ENCODE measurements around the gene TCF12.

TCF12 gene

DNA sequence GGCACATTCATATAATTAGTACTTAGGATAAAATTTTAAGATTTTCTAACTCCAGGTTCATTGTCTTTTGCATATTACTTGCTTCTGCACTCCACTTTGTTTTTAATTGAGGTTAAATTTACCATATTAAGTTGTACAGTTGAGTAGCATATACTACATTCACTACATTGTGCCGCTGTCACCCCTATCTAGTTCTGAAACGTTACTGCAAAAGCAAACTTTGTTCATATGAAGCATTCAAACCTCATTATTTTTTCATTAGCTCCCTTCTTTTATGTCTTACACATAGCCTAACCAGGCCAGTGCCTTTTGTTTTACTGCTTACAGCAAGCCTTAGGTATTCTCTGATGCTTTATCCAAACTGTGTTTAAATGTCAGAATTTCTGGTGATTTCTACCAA, 274.7 kb downstream of the TCF12 start:
- Mint-ChIP-seq H3K36me3 (peaks cover 45% of the 10 kb centered on the region), H3K27me3 (no peaks in the 10 kb centered on the region), H3K9me3 (no peaks in the 10 kb centered on the region), H3K4me1 (peaks cover 9% of the 10 kb centered on the region), H3K4me3 (no peak overlapping the region), H3K27ac (no peak overlapping the region)
- ATAC-seq, result no peak

DNA sequence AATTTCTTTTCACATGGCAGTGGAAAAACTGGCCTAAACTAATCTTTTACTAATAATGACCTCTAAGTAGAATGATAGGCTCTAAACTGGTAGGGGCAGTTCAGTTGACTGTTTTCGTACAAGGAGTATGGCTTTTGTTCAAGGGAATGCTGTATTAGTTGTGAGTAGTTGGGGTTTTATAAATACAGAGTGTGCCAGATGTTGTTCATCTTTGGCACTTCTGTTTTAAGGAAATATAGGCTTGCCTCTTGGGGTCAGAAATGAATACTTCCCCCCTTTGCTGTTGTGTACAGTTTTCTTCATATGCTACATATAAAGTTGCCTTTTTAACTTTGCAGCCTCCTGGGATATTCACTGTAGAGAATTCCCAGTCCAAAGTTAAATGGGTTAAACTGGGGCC, 276.9 kb downstream of the TCF12 start:
- ATAC-seq, result no peak
- no peaks in the 10 kb centered on the region for H3K9me3 Mint-ChIP-seq
- peaks cover 45% of the 10 kb centered on the region for H3K36me3 Mint-ChIP-seq
- no peak overlapping the region for H3K27ac Mint-ChIP-seq
- peaks cover 3% of the 10 kb centered on the region for H3K4me1 Mint-ChIP-seq
- H3K27me3 Mint-ChIP-seq, result no peaks in the 10 kb centered on the region
- H3K4me3 Mint-ChIP-seq, result no peak overlapping the region

DNA sequence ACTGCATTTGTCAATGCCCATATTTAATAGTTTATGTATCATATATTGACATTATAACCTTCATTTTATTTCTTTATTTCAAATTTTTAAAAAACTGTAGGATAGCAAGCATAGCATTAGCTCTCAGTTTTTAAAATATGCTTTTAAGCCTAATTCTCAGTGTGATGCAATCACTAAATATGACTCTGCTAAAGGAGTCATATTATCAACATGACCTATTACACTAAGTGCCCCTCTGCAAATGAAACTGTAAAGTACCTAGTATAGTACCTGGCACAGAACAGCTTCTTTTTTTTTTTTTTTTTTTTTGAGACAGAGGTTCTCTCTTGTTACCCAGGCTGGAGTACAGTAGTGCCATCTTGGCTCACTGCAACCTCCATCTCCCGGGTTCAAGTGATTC, 278.4 kb downstream of the TCF12 start:
- H3K4me3 Mint-ChIP-seq, result no peak overlapping the region
- ATAC-seq, result no peak
- no peaks in the 10 kb centered on the region for H3K4me1 Mint-ChIP-seq
- no peaks in the 10 kb centered on the region for H3K9me3 Mint-ChIP-seq
- H3K27me3 Mint-ChIP-seq, result no peaks in the 10 kb centered on the region
- no peak overlapping the region for H3K27ac Mint-ChIP-seq
- H3K36me3 Mint-ChIP-seq, result peaks cover 30% of the 10 kb centered on the region

DNA sequence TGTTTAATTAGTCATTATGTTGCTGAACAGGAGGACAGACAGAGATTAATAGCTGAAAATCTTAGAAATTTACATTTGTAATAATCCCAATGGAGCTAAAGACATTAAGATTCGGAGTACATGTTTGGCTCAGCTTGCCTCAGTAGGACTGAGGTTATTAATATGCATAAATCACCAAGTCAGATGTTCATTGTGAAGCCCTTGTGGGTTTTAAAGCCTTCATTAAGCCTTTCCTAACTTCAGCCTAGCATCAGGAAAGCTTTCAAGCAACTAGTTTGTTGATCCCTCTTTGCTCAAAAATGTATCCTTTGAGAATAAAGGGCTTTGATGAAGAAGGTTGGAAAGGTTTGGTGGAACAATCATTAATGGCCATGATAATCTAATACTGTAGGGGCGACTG, 279.7 kb downstream of the TCF12 start:
- H3K27ac Mint-ChIP-seq, result no peak overlapping the region
- no peaks in the 10 kb centered on the region for H3K9me3 Mint-ChIP-seq
- no peak for ATAC-seq
- peaks cover 20% of the 10 kb centered on the region for H3K36me3 Mint-ChIP-seq
- no peak overlapping the region for H3K4me3 Mint-ChIP-seq
- H3K27me3 Mint-ChIP-seq, result no peaks in the 10 kb centered on the region
- no peaks in the 10 kb centered on the region for H3K4me1 Mint-ChIP-seq

DNA sequence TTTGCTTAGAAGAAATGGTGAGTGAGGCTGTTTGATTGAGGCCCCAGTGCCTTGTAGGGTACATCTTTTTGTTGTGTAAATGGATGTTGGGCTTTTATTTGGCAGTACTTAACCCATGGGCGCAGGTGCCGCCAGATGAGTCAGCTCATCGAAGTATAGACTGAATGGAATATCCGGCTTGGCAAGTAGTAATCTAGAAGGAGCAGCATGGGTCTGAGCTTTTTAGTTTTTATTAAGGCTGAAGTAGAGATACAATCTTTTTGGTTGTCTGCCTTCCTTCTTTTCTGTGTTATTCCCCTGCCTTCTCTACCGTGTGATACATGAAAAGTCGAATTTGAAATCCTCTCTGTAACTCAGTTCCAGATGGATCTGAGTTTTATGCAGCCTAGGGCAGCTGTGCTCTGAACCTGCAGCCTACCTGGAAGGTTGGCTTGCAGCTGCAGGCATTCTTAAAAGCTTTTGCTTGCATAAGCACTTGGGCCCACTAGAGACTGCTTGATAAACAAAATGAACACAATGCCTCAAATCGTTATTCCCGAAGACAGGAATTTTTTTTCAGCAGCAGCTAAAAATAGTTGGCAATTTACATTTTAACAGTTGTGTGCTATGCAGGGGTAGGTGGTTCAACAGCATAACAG, 280.3 kb downstream of the TCF12 start:
- peaks cover 16% of the 10 kb centered on the region for H3K36me3 Mint-ChIP-seq
- H3K27me3 Mint-ChIP-seq, result no peaks in the 10 kb centered on the region
- no peaks in the 10 kb centered on the region for H3K9me3 Mint-ChIP-seq
- H3K4me1 Mint-ChIP-seq, result no peaks in the 10 kb centered on the region
- no peak for ATAC-seq
- no peak overlapping the region for H3K4me3 Mint-ChIP-seq
- H3K27ac Mint-ChIP-seq, result no peak overlapping the region

DNA sequence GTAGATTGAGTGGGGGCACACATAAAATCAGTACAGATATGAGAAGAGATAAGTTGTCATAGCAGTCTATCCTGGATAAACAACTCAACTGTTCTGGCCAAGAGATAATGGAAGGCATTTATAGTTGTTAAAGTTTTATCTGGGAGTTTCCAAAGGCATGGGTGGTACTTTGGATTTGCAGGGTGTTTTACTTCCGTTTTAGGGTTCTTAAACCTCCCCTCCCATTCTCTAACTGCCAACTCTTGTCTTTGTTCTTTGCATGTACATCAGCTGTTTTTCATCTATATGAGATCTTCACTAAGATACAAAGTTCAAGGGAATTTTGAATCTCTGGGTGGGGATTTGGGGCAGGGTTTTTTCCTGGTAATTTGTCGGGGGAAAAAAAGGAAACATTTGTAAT, 283.1 kb downstream of the TCF12 start:
- Mint-ChIP-seq H3K4me1 (no peaks in the 10 kb centered on the region), H3K27me3 (no peaks in the 10 kb centered on the region), H3K36me3 (peaks cover 7% of the 10 kb centered on the region), H3K4me3 (no peak overlapping the region), H3K27ac (no peak overlapping the region), H3K9me3 (no peaks in the 10 kb centered on the region)
- ATAC-seq, result no peak

DNA sequence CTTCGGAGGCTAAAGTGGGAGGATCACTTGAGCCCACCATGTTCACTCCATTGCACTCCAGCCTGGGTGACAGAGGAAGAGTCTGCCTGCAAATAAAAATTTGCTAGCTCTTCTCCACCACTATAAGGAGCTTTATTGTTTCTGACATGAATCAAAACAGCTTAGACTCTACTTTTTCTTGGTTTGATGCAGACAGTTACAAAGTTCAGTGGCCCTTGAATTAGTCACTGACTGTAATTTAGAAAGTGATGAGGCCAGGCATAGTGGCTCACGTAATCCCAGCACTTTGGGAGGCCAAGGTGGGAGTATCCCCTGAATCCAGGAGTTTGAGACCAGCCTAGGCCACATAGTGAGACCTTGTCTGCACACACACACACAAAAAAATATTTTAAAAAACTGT, 285.5 kb downstream of the TCF12 start:
- no peaks in the 10 kb centered on the region for H3K4me1 Mint-ChIP-seq
- no peak for ATAC-seq
- no peaks in the 10 kb centered on the region for H3K9me3 Mint-ChIP-seq
- no peak overlapping the region for H3K27ac Mint-ChIP-seq
- no peak overlapping the region for H3K4me3 Mint-ChIP-seq
- H3K36me3 Mint-ChIP-seq, result no peaks in the 10 kb centered on the region
- H3K27me3 Mint-ChIP-seq, result no peaks in the 10 kb centered on the region

DNA sequence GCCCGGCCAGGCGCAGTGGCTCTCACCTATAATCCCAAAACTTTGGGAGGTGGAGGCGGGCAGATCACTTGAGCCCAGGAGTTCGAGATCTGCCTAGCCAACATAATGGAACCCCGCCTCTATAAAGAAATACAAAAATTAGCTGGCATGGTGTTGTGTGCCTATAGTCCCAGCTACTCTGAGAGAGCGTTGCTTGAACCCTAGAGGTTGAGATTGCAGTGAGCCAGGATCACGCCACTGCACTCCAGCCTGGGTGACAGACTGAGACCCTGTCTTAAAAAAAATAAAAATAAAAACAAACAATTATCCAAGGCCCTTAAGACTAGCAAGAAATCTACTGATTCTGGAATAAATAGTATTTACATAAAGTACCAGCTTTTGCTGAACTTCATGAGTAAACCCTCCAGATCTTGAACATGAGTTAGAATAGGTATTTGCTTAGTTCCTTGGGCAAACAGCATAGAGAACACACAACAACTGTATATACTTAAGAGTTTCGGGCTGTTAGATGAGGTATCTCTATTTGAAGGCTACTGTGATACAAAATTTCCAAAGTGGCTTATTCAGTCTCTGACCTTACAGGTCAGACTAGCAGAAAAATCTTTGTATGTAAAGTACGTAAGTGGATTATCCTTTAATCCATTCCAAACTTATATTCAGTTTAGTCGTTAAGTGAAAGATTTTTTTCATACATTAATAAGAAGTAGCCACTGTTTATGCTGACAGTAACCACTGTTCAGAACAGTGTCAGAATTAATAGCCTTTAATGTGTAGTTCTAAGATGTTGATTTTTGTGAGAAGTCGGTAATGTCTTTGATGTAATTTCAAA, 286.8 kb downstream of the TCF12 start:
- Mint-ChIP-seq H3K27me3 (no peaks in the 10 kb centered on the region), H3K9me3 (no peaks in the 10 kb centered on the region), H3K4me1 (no peaks in the 10 kb centered on the region), H3K4me3 (no peak overlapping the region), H3K27ac (peak overlapping the region; percentile 15), H3K36me3 (peaks cover 6% of the 10 kb centered on the region)
- ATAC-seq, result no peak

DNA sequence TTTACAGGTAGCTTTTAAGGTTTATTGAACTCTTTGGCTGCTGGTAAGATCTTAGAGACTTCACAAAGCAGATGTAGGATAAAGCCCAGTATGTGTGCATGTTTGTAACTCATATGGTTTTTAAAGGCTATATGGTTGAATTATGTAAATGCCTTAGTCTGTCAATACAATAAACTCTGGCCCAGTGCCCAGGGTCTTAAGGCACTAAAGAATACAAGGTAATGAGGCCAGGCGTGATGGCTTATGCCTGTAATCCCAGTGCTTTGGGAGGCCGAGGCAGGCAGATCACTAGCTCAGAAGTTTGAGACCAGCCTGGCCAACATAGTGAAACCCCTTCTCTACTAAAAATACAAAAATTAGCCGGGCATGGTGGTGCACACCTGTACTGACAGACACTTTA, 287.6 kb downstream of the TCF12 start:
- H3K36me3 Mint-ChIP-seq, result peaks cover 6% of the 10 kb centered on the region
- H3K4me3 Mint-ChIP-seq, result no peak overlapping the region
- no peaks in the 10 kb centered on the region for H3K27me3 Mint-ChIP-seq
- H3K4me1 Mint-ChIP-seq, result no peaks in the 10 kb centered on the region
- ATAC-seq, result no peak
- no peaks in the 10 kb centered on the region for H3K9me3 Mint-ChIP-seq
- peak overlapping the region; percentile 15 for H3K27ac Mint-ChIP-seq

DNA sequence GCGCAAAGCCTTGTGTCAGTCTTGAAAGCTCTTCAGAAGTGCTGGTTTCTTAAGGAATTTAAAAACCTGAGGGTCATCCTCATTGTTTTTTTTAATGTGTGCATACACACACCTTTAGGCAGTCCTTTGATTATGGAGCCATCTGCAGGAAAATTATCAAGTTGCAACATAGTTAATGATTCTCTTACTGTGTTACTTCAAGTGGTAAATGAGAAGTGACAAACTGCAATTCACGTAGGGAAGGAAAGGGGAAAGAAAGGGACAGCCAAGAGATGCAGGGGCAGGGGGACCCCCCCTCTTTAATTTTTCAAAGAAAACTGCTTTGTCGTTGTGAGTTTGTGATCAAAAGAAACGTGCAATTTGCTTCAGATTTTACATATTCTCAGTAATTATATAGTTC, 295.4 kb downstream of the TCF12 start:
- peak overlapping the region; percentile 52 for H3K27ac Mint-ChIP-seq
- H3K4me3 Mint-ChIP-seq, result no peak overlapping the region
- peaks cover 19% of the 10 kb centered on the region for H3K4me1 Mint-ChIP-seq
- H3K27me3 Mint-ChIP-seq, result no peaks in the 10 kb centered on the region
- peak; percentile 47 for ATAC-seq
- H3K9me3 Mint-ChIP-seq, result no peaks in the 10 kb centered on the region
- peaks cover 6% of the 10 kb centered on the region for H3K36me3 Mint-ChIP-seq

DNA sequence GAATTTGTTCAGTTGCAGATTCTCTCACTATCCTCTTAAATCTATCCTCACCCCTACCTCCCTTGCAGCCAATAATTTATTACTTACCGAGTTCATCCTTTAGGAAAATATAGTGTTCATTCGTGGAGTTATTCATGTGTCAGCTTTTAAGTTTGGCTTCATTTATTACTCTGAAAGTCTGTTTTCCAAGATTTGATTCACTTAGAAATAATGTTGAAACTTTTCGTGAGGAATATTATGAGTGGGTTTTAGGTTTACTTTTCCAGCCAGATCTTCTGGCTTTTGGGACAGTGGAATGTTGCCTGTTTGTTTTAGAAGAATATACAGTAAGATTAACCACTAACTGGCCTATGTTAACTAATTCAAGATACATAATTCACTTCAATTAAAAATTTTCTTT, 296.9 kb downstream of the TCF12 start:
- H3K27ac Mint-ChIP-seq, result no peak overlapping the region
- H3K9me3 Mint-ChIP-seq, result no peaks in the 10 kb centered on the region
- H3K27me3 Mint-ChIP-seq, result no peaks in the 10 kb centered on the region
- no peak for ATAC-seq
- H3K36me3 Mint-ChIP-seq, result no peaks in the 10 kb centered on the region
- peaks cover 19% of the 10 kb centered on the region for H3K4me1 Mint-ChIP-seq
- H3K4me3 Mint-ChIP-seq, result no peak overlapping the region

DNA sequence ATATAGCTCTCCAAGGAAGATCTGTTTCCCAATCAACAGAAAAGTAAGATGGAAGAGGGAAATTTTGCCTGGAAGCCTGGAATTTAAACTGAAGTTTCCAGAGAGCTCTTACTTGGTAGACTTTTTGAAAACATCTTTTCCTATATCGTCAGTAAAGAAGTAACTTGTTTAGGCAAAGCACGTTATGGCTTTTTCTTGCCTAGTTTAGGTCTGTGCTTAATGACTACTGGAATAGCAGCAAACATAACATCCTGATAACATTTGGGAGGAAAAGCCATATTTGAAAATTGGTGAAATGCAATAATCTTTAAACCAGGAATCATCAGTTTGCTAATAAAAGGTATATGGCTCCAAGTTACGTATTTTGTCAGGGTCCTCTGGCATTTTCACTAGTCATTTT, 297.4 kb downstream of the TCF12 start:
- no peaks in the 10 kb centered on the region for H3K27me3 Mint-ChIP-seq
- no peaks in the 10 kb centered on the region for H3K36me3 Mint-ChIP-seq
- no peaks in the 10 kb centered on the region for H3K9me3 Mint-ChIP-seq
- peaks cover 20% of the 10 kb centered on the region for H3K4me1 Mint-ChIP-seq
- no peak overlapping the region for H3K4me3 Mint-ChIP-seq
- ATAC-seq, result no peak
- no peak overlapping the region for H3K27ac Mint-ChIP-seq

DNA sequence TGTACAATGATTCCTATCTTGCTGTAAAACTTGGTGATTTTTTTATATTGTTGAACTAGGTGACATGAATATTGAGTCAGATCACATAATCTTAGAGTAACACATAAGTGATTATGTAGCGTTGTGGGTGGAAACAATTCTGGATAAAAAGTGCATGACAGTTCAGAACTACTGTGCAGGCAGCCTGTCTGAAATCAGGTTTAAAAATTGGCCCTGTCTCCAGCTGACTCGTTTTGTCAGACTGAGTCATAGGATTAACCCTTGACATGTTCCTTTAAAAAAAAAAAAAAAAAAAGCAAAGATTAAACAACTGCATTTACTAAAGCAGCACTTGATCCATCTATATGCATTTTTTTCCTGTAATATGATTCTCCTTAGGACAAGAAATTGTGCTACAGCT, 297.8 kb downstream of the TCF12 start:
- no peaks in the 10 kb centered on the region for H3K9me3 Mint-ChIP-seq
- no peak for ATAC-seq
- H3K27me3 Mint-ChIP-seq, result no peaks in the 10 kb centered on the region
- no peak overlapping the region for H3K4me3 Mint-ChIP-seq
- peaks cover 24% of the 10 kb centered on the region for H3K4me1 Mint-ChIP-seq
- no peaks in the 10 kb centered on the region for H3K36me3 Mint-ChIP-seq
- H3K27ac Mint-ChIP-seq, result no peak overlapping the region

DNA sequence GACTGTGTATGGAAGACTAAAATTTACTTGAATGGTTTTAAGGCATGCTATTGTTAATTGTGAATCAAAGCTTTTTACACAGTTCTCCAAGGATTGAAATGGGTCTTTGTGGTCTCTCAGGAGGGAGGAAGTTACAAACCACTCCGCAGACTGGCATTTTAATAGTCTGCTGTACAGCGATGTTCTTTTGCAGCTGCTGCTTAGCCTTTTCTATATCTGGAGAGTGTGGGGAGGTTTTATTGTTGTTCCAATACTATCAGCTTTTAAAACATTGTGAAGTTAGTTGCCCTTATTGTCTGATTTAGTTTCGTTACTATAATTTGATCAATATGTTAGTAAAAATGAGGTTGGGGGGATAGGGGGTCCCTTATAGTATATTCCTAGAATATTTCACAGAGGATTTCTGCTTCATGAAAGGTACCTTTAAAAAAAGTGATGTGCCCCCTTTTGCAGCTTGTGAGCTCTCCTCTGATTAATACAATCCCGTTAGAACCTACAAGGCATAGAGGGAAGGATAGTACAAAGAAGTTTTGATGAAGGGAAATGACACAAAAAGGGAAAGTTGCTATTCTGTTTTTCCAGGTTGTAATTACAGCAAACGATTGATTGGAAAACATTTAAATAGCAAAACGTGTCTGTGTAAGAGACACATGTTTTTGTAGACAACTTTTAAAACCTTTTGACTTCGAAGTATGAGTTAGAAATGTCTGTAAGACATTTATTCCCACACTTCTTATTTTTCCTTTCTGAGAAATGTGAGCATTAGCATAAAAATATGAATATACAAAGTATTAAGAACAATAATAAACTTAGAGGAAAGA, 299.5 kb downstream of the TCF12 start:
- no peak overlapping the region for H3K4me3 Mint-ChIP-seq
- no peak overlapping the region for H3K27ac Mint-ChIP-seq
- peaks cover 25% of the 10 kb centered on the region for H3K4me1 Mint-ChIP-seq
- H3K27me3 Mint-ChIP-seq, result no peaks in the 10 kb centered on the region
- no peaks in the 10 kb centered on the region for H3K9me3 Mint-ChIP-seq
- ATAC-seq, result no peak
- no peaks in the 10 kb centered on the region for H3K36me3 Mint-ChIP-seq

DNA sequence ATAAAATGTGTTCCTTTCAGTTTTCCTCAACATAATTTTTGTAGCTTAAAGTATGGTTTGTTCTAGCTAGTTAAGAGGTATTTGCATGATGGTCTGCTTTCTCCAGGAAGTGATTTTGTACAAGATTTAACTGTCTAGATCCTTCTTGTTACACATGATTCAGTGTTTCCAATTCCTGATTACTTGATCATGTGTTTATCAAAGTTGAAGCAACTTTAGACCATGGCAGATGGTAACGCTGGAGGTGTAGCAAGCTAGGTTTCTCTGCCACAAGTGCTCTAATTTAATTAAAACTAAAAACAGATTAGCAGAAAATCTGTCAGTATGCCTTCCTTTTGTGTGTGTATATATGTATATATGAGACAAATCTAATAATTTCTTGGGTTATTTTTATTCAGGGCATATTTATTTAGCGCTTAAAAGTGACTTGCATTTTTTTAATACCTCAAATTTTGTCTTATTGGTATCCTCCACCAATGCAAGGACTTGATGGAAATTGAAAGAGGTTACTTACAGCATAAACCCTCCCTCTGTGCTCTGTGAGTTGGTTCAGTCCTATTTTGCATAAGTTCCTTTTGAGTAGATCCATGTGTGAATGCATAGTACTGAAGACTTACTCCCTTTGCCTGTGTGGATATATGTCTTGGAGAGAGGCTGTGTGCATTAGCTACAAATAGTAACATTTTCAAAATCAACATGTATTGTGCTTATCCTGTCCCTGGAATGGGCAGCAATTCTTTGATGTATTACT, 300.6 kb downstream of the TCF12 start:
- Mint-ChIP-seq H3K27ac (no peak overlapping the region), H3K27me3 (no peaks in the 10 kb centered on the region), H3K4me3 (no peak overlapping the region), H3K36me3 (no peaks in the 10 kb centered on the region), H3K4me1 (peaks cover 21% of the 10 kb centered on the region), H3K9me3 (no peaks in the 10 kb centered on the region)
- ATAC-seq, result no peak

Data from stimulated activated memory B cell treated with anti-CD40 and anti-IgM and Interleukin-4, amounts not matched to agents 10 μg/mL and 1 μg/mL and 100 μg/mL, for 72 hours (primary cell).